HG03565 (cell line): ENCODE measurements around the gene ATP2B2.

Experiments used
- ATAC-seq: cut with Tn5 transposase; IDR thresholded peaks from one replicate; pipeline ENCODE4 v1.9.1; 2021; ENCODE audit warnings: mild to moderate bottlenecking, moderate library complexity; ENCODE audit not compliant: unreplicated experiment

Gene ATP2B2

DNA sequence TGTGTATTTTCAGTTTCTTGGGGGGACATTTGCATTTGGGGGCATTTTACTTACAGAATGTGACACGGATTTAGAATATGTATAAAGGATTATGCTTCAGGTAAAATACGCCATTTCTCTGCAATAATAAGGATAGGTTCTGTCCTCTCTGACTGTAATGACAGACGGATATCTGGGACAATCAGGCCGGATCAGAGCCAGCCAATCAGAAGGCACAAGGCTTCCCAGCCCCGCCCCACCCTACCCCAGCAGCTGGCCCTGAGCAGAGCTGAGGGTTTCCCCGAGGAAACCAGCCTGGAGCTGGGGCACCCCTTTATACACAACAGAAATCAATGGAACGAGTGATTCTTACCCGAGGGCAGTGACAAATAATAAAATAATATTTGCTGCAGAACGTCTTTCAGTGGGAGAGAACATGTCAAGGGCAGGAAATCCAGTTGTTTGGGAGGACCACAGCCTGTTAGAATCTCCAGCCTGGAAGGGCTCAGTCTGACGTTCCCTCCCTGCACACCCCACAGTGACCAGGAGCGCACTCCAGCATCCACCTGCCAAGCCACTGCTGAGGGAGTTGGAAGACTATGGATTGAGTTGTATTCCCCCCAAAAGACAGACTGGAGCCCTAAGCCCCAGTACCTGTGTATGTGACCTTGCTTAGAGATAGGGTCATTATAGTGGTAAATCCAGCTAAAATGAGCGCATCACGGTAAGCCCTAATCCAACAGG, 154.2 kb downstream of the ATP2B2 start:
- ATAC-seq = no peak

DNA sequence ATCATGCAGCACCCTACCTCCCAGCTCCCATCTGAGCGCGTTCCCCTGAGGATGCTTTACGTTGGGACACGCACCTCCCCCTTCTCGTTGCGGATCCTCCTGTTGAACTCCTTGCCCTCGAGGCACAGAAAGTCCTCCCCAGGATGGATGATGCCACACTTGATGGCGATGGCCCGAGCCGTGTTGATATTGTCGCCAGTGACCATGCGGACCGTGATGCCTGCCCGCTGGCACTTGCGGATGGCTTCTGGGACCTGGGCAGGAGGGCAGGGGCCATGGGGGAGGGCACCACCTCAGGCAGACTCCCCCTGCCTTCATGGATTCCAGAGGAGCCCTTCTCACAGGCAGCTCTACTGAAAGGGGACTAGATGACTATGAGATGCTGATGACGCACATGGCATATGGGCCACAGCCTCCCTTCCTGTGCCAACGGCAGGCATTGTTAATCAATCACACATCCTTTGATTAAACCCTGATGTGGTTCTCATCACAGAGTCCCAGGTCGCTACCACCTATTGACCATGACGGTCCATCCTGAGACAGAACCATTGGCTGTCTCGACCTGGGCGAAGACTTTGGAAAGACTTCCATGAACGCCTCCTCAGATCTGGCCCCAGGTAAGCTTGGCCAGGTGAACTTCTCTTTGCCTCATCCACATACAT, 154.9 kb downstream of the ATP2B2 start:
- ATAC-seq = no peak

DNA sequence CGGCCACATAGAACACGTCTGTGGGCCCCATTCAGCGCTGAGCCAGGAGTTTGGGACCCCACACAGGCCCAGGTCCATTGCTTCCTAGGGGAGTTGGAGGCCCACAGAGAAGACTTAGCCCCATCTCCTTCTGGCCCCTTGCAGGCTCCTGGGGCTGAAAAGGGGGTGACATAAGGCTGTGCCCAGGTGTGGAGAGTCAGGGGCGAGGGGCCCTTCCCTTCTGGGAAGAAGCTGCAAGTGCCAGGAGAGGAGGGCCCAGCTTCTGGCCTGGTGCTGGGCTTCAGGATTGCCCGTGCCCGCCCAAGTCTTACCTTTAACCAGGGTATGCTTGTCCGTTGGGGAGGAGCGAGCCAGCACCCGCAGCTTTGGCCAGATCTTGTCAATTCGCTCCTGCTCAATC, 155.6 kb downstream of the ATP2B2 start:
- ATAC-seq = no peak

DNA sequence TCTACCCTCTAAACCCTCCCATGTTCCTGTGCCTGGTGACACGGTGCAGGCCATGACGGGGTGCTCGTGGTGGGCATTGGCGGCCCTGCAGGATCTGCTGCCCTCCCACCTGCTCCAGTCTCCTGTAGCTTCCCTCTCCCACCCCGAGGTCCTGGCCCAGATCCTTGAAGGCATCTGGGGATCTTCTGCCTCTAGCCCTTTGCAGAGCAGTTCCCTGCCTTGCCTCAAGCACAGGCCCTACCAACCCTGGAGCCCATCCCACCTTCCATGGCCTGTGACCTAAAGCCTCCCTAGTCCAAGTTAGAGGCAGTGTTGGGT, 157.0 kb downstream of the ATP2B2 start:
- ATAC-seq = no peak

DNA sequence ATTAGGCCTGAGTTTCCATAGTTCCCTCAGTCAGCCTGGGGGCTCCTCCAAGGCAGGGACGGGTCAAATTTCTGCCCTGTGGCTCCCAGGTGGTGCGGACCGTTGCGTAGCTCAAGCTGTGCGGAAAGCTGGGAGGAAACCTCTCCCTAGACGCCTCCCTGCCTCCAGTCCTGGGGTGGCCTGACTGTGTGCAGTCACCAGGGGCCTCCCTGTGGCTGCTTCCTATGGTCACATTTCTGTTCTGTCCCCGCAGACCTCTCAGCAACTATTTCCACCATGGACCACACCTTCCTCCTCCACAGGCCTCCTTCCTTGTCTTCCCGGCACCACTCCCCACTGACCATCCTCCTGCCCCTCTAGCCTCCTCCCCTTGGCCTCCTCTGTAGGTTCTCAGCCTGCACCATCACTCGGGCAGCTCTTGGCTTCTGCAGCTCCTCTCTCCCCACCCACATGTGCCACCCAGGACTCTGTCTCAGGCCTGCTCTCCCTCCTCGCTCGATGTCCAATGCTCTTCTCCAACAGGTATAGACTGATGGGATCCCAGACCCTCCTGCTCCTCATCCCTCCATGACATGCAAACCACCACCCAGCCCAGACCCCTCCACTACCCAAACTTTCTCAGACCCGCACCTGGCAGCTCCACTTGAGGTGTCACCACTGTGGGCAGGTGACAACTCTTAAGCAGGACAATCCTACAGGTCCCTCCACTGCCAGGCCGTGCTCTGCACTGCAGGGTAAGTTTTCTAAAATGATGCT, 157.6 kb downstream of the ATP2B2 start:
- ATAC-seq = no peak

DNA sequence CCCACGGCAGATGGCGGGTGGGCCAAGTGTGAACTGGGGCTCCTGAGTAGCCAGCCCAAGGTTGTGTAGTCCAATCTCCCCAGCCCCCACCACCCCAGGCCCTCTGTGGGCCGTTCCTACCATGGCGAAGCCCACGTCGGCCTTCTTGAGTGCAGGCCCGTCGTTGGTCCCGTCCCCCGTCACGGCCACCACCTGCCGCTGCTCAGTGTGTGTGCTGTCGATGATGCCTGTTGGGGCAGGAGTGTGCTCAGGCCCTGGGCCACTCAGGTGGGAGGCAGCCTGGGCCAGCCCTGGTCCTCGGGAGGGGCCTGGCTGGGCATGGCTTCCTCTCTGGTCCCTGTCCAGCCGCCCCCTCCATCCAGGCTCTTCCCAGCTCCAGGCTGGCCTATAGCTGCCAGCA, 159.5 kb downstream of the ATP2B2 start:
- no peak for ATAC-seq

DNA sequence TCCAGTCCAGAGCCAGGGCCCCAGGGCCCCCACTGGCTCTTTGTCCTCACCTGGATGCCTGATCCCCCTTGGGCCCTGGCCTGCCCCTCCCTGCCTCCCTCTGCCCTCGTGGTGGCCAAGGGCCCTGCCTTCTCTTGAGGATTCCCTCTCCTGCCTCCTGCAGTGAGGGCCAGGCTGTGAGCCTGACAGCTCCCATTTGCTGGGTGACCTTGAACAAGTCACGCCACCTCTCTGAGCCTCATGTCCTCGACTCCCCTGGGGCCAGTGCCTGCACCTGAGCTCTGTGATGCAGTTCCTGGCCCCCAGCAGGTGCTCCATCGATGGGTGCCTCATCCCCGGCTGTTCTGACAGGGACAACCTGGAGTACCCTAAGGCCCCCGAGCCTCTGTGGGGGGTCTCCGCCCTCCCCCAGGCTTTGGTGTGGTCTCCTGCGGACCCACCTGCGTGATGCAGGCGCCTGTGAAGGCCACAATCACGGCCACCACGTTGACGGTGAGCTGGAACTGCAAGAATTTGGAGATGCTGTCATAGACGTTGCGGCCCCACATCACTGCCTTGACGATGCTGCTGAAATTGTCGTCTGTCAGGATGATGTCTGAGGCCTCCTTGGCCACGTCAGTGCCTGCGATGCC, 160.3 kb downstream of the ATP2B2 start:
- ATAC-seq = no peak

DNA sequence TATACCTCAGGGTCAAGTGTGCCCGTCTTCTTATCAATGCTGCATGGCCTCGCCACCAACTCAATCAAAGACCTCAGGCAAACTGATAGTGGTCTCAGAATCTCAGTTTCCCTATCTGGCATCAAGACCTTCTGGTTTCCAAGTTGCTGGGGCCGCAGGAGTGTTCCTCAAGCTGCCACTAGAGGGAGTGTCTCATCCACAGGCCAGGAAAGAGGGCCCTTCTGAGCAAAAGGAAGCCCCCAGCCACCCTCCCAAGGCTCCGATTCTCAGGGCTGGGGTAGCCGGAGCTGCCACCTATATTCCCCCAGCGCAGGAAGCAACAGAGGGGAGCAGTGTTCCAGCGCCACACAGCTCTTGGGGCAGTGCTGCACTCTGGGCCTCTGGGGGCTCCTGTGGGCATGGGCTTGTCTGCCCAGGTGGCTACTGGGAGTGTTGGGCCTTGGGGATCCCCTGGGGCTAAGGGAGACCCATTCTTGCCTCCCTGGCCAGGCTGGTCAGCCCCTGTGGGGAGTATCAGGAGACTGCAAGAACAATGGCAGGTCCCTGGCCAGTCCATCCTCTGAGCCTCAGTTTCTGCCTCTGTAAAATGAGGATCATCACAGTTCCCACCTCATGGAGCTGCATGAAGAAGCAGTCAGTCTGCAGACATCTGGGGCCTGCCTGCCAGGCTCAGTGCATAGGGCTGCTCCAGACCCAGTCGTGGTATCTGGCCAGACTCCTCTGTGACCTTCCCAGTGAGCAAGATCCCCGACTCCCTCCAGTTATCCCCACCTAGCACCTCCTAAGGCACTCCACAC, 161.0 kb downstream of the ATP2B2 start:
- ATAC-seq = no peak

DNA sequence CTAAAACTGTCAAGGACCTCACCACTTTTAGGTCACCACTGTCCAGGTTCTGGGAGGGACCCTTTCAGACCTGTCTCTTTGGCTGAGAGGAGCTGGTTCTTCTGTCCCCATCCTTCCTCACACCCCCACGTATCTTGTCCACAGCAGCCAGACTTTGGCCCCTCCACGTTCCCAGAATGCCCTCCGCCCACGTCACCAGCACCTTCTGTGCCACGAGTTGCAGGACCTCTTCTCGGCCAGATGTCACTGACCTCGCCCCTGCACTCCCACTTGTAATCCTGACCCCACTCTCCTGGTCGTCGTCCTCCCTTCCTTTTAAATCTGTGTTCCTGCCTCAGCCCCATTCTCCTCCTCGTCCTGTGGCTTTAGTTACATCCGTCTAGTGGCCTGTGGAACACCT, 161.9 kb downstream of the ATP2B2 start:
- no peak for ATAC-seq

DNA sequence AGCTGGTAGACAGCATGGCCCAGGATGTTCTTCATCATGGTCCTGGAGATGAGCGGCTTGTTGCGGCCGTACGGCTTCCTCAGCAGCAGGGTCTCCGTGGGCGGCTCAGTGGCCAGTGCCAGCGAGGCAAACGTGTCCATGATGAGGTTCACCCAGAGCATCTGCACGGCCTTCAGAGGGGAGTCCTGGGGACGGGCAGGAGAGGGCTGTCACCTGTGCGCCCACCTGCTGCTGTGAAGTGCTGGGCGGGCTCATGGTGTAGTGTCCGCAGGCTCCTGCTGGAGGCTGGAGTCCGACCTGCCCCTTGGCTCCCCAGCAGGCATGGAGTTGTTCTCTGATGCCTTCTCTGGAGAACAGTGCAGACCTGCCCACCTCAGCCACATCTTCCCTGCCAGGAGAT, 162.6 kb downstream of the ATP2B2 start:
- no peak for ATAC-seq

DNA sequence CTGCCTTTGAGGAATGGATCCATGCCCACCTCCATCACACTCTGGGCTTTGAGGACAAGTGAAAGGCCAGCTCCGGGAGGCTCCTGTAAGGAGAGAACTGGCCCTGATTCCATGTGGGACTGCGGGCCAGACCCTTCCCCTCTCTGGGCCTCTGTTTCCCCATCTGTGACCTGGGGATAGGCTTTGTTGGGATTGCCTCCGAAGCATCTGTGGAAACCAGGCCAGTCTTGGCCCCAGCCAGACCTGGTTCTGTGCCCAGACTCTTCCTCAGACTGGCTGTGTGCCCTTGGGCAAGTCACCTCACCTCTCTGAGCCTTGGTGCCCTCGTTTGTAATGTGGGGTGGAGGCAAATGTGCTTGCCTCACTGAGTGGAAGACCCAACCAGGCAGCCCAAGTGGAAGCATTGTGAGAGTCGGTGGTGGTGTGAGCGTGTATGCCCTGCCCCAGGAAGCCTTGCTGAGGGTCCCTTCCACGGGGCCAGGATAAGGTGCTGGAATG, 163.4 kb downstream of the ATP2B2 start:
- ATAC-seq = no peak

DNA sequence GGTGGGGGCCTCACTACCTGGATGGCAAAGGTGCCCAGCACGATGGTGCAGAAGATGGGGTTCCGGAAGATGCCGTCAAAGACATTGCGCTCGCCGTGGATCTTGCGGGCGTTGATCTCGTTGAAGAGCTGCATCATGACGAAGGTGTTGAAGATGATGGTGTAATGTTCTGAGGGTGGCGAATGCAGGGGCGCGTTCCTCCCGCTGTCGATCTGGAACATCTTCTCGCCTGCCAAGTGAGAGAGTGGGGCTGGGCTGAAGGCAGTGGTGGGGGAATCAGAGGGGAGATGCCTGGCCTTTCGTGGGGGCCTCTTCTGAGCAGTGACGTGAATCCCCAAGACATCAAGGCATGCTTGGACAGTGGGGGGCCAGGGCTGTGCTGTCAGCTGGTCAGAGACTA, 164.9 kb downstream of the ATP2B2 start:
- ATAC-seq = no peak

DNA sequence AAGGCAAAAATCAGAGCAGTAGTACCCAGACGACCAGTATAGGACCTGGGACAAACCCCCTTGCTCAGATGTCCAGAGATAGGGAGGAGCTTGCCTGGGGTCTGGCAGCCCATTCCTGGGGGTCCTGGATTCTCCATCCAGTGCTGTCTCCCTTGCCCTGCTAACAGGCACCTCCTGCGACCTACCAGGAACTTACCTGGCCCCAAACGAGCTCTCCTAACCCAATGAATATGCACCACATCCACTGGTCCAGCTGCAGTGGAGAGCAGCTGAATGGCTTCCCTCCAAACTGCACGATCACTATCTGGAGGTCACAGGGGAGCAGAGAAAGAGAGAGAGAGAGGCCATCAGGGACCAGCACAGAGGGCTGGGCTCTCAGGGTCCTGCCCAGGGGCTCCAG, 165.3 kb downstream of the ATP2B2 start:
- no peak for ATAC-seq

DNA sequence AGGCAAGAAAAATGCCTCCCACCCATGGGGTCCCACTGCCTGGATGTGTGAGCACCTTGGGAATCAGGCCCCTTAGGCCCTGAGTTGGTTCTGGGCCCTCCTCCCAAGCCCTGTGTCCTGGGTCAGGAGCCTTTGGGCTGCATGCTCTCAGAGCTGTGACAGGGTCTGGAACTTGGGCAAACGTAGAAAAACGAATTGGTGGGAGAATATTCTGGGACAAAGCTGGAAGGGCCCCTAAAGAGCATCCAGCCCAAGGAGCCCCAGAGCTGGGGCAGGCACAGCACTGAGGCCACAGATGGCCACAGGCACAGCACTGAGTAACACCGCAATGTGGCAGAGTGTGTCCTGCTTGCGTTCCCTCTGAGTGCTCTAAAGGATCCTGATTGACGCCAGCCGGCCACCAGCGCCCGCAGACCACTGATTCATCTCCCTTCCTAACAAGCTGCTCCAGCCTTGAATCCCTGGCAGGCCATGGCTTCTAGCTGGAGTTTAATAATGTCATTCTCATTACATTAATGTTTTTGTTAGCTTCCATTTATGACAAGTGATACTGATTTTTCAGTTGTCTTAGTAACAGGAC, 165.9 kb downstream of the ATP2B2 start:
- ATAC-seq = no peak

DNA sequence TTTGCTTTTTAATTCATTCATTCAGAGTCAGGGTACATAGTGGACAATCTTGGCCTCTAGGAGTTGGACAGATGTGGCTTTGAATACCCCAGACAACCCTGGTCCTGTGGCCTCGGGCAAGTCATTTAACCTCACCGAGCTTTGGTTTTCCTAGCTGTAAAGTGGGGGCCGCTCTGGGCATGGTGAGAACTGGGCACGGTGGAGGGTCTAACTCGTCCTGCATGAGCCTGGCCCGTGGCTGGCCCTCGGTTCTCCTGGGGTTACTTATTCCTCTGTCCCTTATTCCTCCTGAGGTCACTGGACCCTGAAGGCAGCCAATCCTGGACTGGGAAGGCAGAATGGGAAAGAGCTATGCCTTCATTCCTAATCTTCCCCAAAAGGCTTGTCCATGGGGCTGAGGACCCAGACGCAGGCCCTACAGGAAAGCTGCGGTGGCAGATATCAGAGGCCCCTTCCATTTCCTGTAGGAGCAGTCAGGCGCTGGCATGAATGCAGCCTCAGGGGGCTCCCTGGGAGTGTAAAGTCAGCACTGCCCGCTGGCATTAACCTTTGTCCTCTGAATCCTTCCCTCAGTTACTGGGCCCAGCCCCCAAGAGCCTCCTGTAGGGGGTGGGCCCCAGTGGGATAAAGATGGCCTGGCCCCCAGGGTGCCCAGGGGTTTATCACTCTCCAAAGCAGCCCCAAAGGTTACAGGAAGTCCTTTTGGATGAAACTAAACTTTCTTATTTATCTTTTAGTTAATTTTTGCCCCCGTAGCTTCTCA, 166.6 kb downstream of the ATP2B2 start:
- no peak for ATAC-seq

DNA sequence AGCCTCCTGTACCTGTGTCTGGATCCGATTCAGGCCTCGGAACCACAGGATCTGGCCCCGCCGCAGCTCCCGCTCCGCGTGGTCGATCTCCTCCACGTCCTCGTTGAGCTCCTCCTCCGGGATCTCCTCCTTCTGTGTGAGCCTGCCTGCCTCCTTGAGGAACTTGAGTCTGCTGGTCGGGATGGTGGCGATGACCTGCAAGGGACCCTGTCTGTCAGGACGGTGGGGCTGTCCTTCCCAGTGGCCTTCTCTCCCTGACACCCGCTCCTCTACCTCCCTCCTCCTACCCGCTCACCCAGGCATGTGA, 167.3 kb downstream of the ATP2B2 start:
- no peak for ATAC-seq

DNA sequence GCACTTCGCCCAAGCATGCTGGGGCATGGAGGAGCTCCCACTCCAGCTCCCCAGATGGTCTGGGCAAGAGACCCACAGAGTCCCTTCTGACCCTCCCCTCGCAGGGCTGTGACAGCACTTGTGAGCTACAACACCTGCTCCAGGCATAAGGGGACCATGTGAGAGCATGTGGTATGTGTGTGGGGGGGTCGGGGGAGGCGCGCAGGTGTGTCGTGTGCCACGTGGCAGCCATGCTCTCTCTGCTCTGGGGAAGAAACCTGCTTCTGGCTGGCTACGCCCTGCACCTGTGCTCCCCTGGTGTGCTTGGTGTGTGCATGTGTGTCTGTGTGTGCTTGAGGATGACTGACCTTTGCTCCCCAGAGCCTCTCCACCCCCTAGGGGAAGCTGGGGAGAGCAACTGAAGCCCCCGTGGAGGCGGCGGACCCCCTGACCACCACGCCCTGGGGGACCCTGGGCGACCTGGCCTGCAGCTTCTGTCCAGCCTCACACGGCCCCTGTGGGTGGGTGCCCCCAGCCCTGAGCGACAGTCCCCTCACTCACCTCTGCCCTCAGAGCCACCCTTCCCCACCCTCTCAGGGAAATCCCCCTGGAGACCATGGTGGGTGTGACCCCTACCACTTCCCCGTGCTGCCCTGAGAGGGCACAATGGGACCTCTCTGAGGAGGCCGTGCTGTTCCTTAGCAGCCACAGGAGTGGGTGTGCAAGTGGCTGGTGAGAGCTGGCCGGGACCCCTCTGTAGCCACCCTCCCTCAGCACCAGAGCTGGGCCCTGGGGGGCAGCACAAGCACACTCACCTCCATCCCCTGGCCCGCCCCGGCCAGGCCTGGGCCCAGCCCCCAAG, 167.8 kb downstream of the ATP2B2 start:
- ATAC-seq = no peak

DNA sequence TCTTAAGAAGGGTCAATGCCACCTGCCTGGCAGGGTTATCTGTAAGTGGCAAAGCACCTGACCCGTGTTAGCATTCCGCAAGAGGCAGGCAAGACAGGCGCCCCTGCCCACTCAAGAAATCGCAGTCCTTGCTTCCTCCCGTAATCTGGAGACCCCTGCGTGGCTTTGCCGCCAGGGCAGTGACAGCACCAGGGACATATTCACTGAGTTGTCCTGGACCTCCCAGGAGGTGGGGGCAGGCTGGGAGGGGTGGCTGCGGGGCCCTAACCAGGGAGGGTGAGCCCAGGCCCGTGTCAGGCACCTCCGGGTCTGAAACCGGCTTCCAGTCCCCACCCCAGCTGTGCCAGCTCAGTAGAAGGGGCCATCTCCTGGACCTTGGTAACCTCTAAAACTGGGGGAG, 168.6 kb downstream of the ATP2B2 start:
- no peak for ATAC-seq
